Ovary (tissue), 3 donors: Measurements from ENCODE around the gene XYLT1.

Experiments used
- EP300 ChIP-seq: sonication (generic); formaldehyde crosslinking; IDR thresholded peaks from one replicate; pipeline ENCODE4 v1.6.1; 2017; ENCODE audit warnings: antibody characterized with exemption
- POLR2A ChIP-seq: fragments of 450-650 bp; IDR thresholded peaks from one replicate; pipeline ENCODE4 v1.6.1; 2017; ENCODE audit warnings: antibody characterized with exemption, mild to moderate bottlenecking, moderate library complexity
- TF ChIP-seq, protein P1 (sequence below), 3 donors: fragments of 450-650 bp in 2 of 3; fragments of 200-600 bp in 1 of 3; IDR thresholded peaks; one replicate each; pipeline versions ENCODE4 v1.5.1 to v1.8.0; 2016 to 2022; ENCODE audit warnings: antibody characterized with exemption in 3 of 3, mild to moderate bottlenecking in 1 of 3
- donor health status: DM: no; HTN: no; CAD: no.

DNA sequence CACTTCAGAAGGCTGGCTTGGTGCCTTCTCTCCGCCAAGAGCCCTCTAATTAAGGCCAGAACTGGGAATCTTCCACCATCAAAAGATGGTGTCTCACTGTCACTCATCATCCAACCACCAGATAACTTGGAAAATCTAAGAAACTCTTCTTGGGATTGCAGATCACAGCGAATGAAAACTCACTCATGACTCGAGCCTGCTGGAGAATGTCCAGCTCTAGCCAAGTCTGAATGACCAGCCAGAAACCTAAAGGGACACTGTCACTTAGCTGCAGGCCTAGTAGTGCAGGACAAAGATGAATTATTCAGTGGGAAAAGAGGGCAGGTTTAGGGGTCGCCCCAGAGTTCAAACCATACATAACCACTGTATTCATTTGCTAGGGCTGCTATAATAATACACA, 107.8 kb downstream of the XYLT1 start:
- TF ChIP-seq, protein P1, sequence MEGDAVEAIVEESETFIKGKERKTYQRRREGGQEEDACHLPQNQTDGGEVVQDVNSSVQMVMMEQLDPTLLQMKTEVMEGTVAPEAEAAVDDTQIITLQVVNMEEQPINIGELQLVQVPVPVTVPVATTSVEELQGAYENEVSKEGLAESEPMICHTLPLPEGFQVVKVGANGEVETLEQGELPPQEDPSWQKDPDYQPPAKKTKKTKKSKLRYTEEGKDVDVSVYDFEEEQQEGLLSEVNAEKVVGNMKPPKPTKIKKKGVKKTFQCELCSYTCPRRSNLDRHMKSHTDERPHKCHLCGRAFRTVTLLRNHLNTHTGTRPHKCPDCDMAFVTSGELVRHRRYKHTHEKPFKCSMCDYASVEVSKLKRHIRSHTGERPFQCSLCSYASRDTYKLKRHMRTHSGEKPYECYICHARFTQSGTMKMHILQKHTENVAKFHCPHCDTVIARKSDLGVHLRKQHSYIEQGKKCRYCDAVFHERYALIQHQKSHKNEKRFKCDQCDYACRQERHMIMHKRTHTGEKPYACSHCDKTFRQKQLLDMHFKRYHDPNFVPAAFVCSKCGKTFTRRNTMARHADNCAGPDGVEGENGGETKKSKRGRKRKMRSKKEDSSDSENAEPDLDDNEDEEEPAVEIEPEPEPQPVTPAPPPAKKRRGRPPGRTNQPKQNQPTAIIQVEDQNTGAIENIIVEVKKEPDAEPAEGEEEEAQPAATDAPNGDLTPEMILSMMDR (IDR thresholded peaks at IDR 0.05), result no peak
- TF ChIP-seq EP300 (no peak), POLR2A (no peak)
